GM21367 (cell line): ENCODE data around the gene CAPN9.

Experiments
- ATAC-seq: cut with Tn5 transposase; IDR thresholded peaks from one replicate; pipeline ENCODE4 v1.9.1; 2021; ENCODE audit not compliant: unreplicated experiment

The CAPN9 gene

GRCh38 chr1:230794871-230795605 lies 47.9 kb downstream of the CAPN9 start:
- no peak for ATAC-seq

- ATAC-seq = no peak
Measured at GRCh38 chr1:230796626-230797025, 49.4 kb downstream of the CAPN9 start.

GRCh38 chr1:230797376-230797920 lies 50.3 kb downstream of the CAPN9 start:
- ATAC-seq = no peak

- ATAC-seq = no peak
Measured at GRCh38 chr1:230797942-230798365, 50.8 kb downstream of the CAPN9 start.

- no peak for ATAC-seq
Measured at GRCh38 chr1:230798491-230798890, 51.3 kb downstream of the CAPN9 start.

DNA sequence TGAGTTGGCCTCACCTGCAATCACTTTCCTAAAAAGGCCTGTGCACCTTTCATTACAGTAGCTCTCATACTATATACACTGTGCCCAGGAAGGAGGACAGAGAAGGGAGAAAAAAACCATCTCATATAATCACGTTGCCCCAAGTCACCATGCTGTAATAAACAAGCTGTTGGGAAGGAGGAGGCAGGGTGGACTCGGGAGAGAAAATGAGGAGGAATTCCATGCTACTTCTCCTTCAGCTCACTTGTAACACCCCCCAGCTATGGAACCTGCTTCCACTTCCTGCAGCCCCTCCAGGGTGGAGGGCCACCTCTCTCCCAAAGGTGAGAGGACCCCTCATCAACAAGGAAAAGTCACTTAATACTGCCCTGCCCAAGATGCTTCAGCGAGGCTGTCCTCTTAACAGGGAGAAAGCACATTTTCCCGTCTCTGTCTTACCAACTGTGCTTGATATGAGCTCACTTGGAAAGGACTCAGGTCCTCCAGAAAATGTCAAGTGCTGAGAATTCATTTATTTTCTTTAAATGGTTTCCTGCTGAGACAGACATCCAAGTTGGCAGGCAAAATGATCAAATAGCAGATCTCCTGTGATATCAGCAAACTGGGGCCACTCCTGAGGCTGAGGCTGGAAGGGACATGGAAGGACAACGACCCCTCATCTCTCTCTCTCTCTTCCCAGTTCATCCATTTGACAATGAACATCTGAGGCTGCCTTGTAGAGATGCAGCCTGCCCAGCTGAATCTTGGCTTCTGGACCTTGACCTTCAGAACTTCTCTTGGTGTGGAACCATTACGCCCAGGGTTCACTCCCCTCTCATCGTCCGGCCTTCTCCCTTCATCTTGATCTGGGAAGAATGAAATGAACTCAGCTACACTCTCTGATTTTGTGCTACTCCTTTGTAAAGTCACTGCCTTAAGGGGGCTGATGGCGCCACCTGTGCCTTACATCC lies 54.0 kb downstream of the CAPN9 start:
- no peak for ATAC-seq

DNA sequence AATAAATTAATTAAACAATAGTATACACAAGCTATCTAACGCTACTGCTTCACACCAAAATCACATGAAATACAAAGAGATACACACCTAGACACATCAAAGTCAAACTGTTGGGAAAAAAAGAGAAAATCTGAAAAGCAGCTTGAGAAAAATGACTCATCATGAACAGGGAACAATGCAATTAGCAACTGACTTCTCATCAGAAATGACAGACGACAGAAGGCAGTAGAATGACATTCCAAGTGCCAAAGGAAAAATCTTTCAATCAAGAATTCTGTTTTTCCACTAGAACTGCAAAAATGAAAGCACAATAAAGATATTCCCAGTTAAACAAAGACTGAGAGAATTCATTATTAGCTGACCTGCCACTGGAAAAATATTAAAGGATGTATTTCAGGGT lies 57.2 kb downstream of the CAPN9 start:
- no peak for ATAC-seq

GRCh38 chr1:230806552-230806951 lies 59.4 kb downstream of the CAPN9 start:
- no peak for ATAC-seq

DNA sequence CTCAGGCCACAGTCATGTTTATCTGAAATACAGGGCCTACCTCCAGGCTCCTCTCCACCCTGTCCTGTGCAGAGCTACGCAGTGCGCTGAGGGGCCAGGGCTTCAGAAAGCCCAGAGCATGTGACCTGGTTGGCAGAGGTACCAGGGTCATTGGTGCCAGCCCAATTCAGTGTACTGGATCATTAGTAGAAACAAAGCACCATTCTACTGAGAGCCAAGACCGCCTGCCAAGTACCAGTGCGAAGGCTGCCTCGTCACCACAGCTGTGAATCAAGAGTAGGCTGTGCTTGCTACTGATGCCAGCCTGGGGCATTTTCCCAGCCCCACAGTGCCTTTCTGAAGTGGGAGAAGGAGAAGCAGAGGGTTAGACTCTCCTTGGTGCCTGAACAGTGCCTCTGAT lies 59.8 kb downstream of the CAPN9 start:
- no peak for ATAC-seq

DNA sequence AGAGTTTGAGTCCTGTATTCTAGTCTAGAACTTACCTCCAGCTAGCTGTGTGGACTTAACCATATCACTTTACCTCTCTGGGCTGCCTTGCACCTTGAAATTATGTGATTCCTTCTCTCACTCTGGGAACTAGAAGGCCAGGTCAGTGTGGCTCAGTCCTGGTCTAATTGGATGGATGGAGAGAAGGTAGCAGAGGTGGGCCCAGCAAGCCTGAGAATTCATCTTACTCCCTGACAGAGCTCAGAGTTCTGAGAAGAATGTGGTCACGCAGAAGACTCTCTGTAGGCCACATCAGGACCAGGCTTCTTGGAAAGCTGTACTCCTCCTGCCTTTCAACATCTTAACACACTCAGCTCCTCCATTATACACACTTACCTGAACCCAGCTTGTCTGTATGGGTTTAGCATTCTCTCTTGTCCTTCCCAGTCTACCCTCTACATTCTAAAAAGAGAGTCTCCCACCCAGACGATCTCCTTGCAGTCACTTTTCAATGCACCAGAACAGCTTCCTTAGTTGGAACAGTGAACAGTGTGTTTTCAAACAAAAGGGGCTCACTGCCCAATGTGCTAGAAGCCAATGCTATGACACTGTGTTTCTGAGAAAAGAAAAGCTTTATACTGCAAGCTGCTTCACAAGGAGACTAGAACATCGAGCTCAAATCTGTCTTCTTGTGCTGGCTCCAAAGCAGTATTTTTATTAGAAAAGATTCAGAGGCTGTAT lies 60.5 kb downstream of the CAPN9 start:
- ATAC-seq = no peak

- ATAC-seq = no peak
Measured at GRCh38 chr1:230808281-230808872, 61.2 kb downstream of the CAPN9 start.

DNA sequence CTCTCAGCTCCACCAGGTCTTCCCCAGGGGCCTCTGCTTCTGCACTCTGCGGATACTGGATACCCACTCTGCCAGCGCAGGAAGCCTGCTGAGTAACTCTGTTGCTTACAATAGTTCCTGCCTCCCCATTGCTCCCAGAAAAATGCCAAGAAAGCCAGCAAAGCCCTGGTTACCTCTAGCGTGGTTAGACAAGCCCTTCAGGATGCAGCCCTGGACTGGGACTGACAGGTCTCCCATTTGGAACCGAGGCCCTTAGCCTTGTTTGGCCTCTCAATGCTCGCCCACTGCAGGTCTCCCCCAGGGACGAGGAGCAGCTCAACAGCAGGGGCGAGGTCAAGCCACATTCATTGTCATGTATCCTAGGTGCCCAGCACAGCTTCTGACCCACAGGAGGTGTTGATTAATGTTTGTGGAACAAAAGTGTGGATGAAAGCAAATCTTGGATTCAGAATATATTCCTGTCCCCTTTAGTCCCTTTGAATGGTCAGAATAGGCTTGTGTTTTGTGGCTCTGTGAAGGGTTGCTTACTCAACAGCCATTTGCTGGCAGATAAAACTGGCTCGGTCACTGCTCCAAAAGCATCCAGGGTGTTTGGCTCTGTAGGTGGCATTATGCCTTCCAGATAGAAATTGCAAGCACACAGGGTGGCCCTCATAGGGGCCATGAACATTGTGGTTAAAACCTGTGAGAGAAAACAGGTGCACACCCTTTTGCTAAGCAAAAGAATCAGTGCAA lies 62.2 kb downstream of the CAPN9 start:
- no peak for ATAC-seq

GRCh38 chr1:230812568-230812967 lies 65.4 kb downstream of the CAPN9 start:
- no peak for ATAC-seq

- ATAC-seq = no peak
Measured at GRCh38 chr1:230814949-230815692, 67.9 kb downstream of the CAPN9 start.

GRCh38 chr1:230816018-230816417 lies 68.8 kb downstream of the CAPN9 start:
- no peak for ATAC-seq

GRCh38 chr1:230818367-230818766 lies 71.2 kb downstream of the CAPN9 start:
- ATAC-seq = no peak

- ATAC-seq = no peak
Measured at GRCh38 chr1:230818901-230819300, 71.7 kb downstream of the CAPN9 start.

- no peak for ATAC-seq
Measured at GRCh38 chr1:230819976-230820375, 72.8 kb downstream of the CAPN9 start.

- no peak for ATAC-seq
Measured at GRCh38 chr1:230820568-230820967, 73.4 kb downstream of the CAPN9 start.
